Thoracic aorta (tissue), 2 donors: ENCODE measurements around the gene ZNF711. TPM values are rescaled to one million over a fixed set of nuclear protein-coding genes. Genes with fewer than 3 reads are reported as not detected.
"Not testable (repeated sequence)": the region's sequence is repeated elsewhere in the genome, so short reads cannot be mapped to it uniquely, and the experiment has no call there.

ENCODE experiments used
- ATAC-seq: fragments of 150-250 bp; one replicate; pipeline ENCODE4 v1.8.0; 2017; ENCODE audit warnings: low read depth; ENCODE audit not compliant: insufficient number of reproducible peaks, low FRiP score
- DNase-seq: peaks from one replicate; pipeline ENCODE4 v3.0.0-alpha.2; 2020; ENCODE audit warnings: low spot score
- H3K27ac ChIP-seq, 2 donors: fragments of 200-600 bp; sonication (generic); 1 replicate in 1 of 2; 2 replicates in 1 of 2; pipeline ENCODE4 v1.5.1; 2016; ENCODE audit warnings: mild to moderate bottlenecking in 2 of 2, moderate library complexity in 2 of 2
- H3K27me3 ChIP-seq: fragments of 200-600 bp; sonication (generic); replicated peaks from 2 replicates; pipeline ENCODE4 v1.6.0; 2016; ENCODE audit warnings: mild to moderate bottlenecking; ENCODE audit not compliant: insufficient read depth
- H3K36me3 ChIP-seq: fragments of 200-600 bp; sonication (generic); one replicate; pipeline ENCODE4 v1.5.1; 2016
- H3K4me1 ChIP-seq, 2 donors: fragments of 200-600 bp; sonication (generic); 1 replicate in 1 of 2; 2 replicates in 1 of 2; pipeline versions ENCODE4 v1.5.1 to v1.6.0; 2016; ENCODE audit warnings: low read depth in 2 of 2, mild to moderate bottlenecking in 1 of 2; ENCODE audit not compliant: control insufficient read depth in 1 of 2
- H3K4me3 ChIP-seq: fragments of 200-600 bp; sonication (generic); 2 replicates; pipeline ENCODE4 v1.5.1; 2016; ENCODE audit warnings: mild to moderate bottlenecking
- H3K9me3 ChIP-seq: fragments of 200-600 bp; sonication (generic); 2 replicates; pipeline ENCODE4 v1.5.1; 2016
- total RNA-seq, 2 donors: library from RNA; depleted of rRNA; stranded (reverse); fragments of >200 nt; gene quantifications; one replicate each; pipeline versions ENCODE4 v1.1.0 to v1.2.3, GENCODE V29; 2016
- TF ChIP-seq, protein P1 (sequence below): fragments of 200-600 bp; sonication (generic); IDR thresholded peaks from one replicate; pipeline ENCODE4 v1.5.1; 2019; ENCODE audit warnings: antibody characterized with exemption

ZNF711 gene
- total RNA-seq, 2 donors from 2014 or later = 3.7 to 6.4 TPM

DNA sequence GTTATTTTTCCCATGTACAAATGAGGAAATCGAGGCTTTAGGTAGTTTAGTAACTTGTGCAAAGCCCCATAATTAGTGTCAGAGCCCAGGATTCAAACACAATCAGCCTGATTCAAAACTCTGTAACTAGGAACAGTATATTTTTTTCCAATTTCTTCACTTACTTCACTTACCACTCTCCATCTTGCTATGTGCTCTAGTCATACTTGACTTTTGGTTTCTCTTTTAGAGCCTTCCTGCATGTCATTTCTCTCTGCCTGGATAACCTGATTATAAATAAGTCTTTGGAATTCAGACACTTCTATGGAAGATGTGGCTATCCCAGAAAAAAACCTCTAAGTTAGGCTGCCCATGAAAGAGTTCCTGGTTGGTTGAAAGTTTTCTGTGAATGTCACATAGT is 22.4 kb upstream of the ZNF711 start:
- ATAC-seq (no peak), DNase-seq (no peak)
- Histone ChIP-seq H3K27ac (no peak overlapping the region), H3K9me3 (no peaks in the 10 kb centered on the region), H3K4me1 (no peaks in the 10 kb centered on the region), H3K4me3 (no peak overlapping the region), H3K36me3 (no peaks in the 10 kb centered on the region), H3K27me3 (no peaks in the 10 kb centered on the region)
- TF ChIP-seq, protein P1, sequence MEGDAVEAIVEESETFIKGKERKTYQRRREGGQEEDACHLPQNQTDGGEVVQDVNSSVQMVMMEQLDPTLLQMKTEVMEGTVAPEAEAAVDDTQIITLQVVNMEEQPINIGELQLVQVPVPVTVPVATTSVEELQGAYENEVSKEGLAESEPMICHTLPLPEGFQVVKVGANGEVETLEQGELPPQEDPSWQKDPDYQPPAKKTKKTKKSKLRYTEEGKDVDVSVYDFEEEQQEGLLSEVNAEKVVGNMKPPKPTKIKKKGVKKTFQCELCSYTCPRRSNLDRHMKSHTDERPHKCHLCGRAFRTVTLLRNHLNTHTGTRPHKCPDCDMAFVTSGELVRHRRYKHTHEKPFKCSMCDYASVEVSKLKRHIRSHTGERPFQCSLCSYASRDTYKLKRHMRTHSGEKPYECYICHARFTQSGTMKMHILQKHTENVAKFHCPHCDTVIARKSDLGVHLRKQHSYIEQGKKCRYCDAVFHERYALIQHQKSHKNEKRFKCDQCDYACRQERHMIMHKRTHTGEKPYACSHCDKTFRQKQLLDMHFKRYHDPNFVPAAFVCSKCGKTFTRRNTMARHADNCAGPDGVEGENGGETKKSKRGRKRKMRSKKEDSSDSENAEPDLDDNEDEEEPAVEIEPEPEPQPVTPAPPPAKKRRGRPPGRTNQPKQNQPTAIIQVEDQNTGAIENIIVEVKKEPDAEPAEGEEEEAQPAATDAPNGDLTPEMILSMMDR = no peak

- no peaks in the 10 kb centered on the region for H3K4me1 ChIP-seq
- no peaks in the 10 kb centered on the region for H3K9me3 ChIP-seq
- H3K36me3 ChIP-seq = no peaks in the 10 kb centered on the region
- no peak overlapping the region for H3K4me3 ChIP-seq
- H3K27me3 ChIP-seq = no peaks in the 10 kb centered on the region
- ATAC-seq = no peak
- TF ChIP-seq, protein P1 = no peak
- no peak for DNase-seq
- H3K27ac ChIP-seq = no peak overlapping the region
These were observed 20.4 kb upstream of the ZNF711 start for GRCh38 chrX:85223359-85223758.

GRCh38 chrX:85243155-85243554 is 636 bp upstream of the ZNF711 start:
- TF ChIP-seq, protein P1 = no peak
- no peaks in the 10 kb centered on the region for H3K36me3 ChIP-seq
- H3K4me3 ChIP-seq = peak overlapping the region; percentile 80
- no peak overlapping the region for H3K27ac ChIP-seq
- DNase-seq (no peak), ATAC-seq (no peak)
- H3K4me1 ChIP-seq = no peaks in the 10 kb centered on the region
- no peaks in the 10 kb centered on the region for H3K9me3 ChIP-seq
- H3K27me3 ChIP-seq = no peaks in the 10 kb centered on the region

- no peaks in the 10 kb centered on the region for H3K4me1 ChIP-seq
- H3K9me3 ChIP-seq = no peaks in the 10 kb centered on the region
- DNase-seq = no peak
- TF ChIP-seq, protein P1 = no peak
- H3K27me3 ChIP-seq = no peaks in the 10 kb centered on the region
- H3K27ac ChIP-seq = no peak overlapping the region
- peak overlapping the region; percentile 80 for H3K4me3 ChIP-seq
- no peaks in the 10 kb centered on the region for H3K36me3 ChIP-seq
- no peak for ATAC-seq
These were observed 840 bp downstream of the ZNF711 start for GRCh38 chrX:85244450-85245211.

- not testable (repeated sequence) for ATAC-seq, H3K4me1 ChIP-seq
These were observed 41.5 kb downstream of the ZNF711 start for GRCh38 chrX:85285286-85285685.

More at GRCh38 chrX:85285286-85285685, 41.5 kb downstream of the ZNF711 start:
- H3K36me3 ChIP-seq, H3K4me3 ChIP-seq, H3K27ac ChIP-seq, DNase-seq, H3K9me3 ChIP-seq, H3K27me3 ChIP-seq: not testable (repeated sequence)
